ENCODE measurements around the gene CDH6. TPM values are rescaled to one million over a fixed set of nuclear protein-coding genes. Genes with fewer than 3 reads are reported as not detected.

CDH6 gene
- total and polyA plus RNA-seq, 2 of the 13 experiments (the other 11 are each of a cell fraction or from before 2014, with no cell fraction given) = not detected

- no TSS peak for BruUV-seq (replicated peaks)
- H3K9ac ChIP-seq (ENCODE audit: insufficient read depth, low read depth, low read length) = no peak overlapping the region
- H3K36me3 ChIP-seq (replicated peaks in 1 of 2; ENCODE audit: control insufficient read depth in 1 of 2, insufficient read depth in 2 of 2, low read length in 2 of 2) = no peaks in the 10 kb centered on the region
- intact Hi-C loops (cut with micrococcal nuclease; ENCODE audit: unreplicated experiment) = no loop called here
- no peak for DNase-seq (ENCODE audit: low spot score)
- ChIA-PET CTCF (ENCODE audit: low intra/inter-chr PET ratio, low total read pairs) (no interaction called here), POLR2A (no interaction called here)
- TF ChIP-seq TMF1 (CRISPR knock-in tag; IDR thresholded peaks at IDR 0.05; ENCODE audit: low read depth) (no peak), ZBTB33 (CRISPR knock-in tag; IDR thresholded peaks at IDR 0.05) (no peak), ZNF441 (CRISPR knock-in tag; IDR thresholded peaks at IDR 0.05; ENCODE audit: borderline replicate concordance) (no peak), ZNF343 (CRISPR knock-in tag; IDR thresholded peaks at IDR 0.05) (no peak), SMAD3 (CRISPR knock-in tag; IDR thresholded peaks at IDR 0.05) (no peak), JARID2 (CRISPR knock-in tag; IDR thresholded peaks at IDR 0.05; ENCODE audit: insufficient replicate concordance) (no peak), NR2F2 (IDR thresholded peaks at IDR 0.05; ENCODE audit: borderline replicate concordance, low read depth) (no peak), REXO4 (CRISPR knock-in tag; IDR thresholded peaks at IDR 0.05; ENCODE audit: borderline replicate concordance) (no peak), SOX13 (IDR thresholded peaks at IDR 0.05) (no peak), SOX13 (CRISPR knock-in tag; conservative IDR thresholded peaks at IDR 0.05 in 1 of 2, IDR thresholded peaks at IDR 0.05 in 1 of 2) (no peak), SETDB1 (CRISPR knock-in tag; IDR thresholded peaks at IDR 0.05; ENCODE audit: borderline replicate concordance) (no peak), ZNF367 (CRISPR knock-in tag; IDR thresholded peaks at IDR 0.05; ENCODE audit: borderline replicate concordance) (no peak)
- H3K79me2 ChIP-seq (ENCODE audit: insufficient read depth, low read length) = no peaks in the 10 kb centered on the region
- no peak for ATAC-seq
- H2AFZ ChIP-seq (ENCODE audit: low read length) = no peak overlapping the region
- H3K4me2 ChIP-seq (ENCODE audit: low read depth, low read length) = no peak overlapping the region
- H3K27ac ChIP-seq (ENCODE audit: extremely low read length, insufficient read depth, low read length) = no peak overlapping the region
- H3K9me3 ChIP-seq (ENCODE audit: low read length) = no peaks in the 10 kb centered on the region
- 23% methylated on average over 10 of the region's 10 CpGs for WGBS (ENCODE audit: low lambda C conversion rate)
- FAIRE-seq = no peak
- peaks cover 0 to 14% of the 10 kb centered on the region in 2 experiments; a peak in 3 of 5 replicates for H3K27me3 ChIP-seq (ENCODE audit: control insufficient read depth in 1 of 2, insufficient read depth in 2 of 2, low read length in 2 of 2)
- H3K4me3 ChIP-seq (replicated peaks in 1 of 3; ENCODE audit: insufficient read depth in 1 of 3, low read depth in 2 of 3, low read length in 3 of 3) = no peak overlapping the region
- no peaks in the 10 kb centered on the region for H4K20me1 ChIP-seq (ENCODE audit: insufficient read depth, low read length)
- no peaks in the 10 kb centered on the region for H3K4me1 ChIP-seq (ENCODE audit: insufficient read depth, low read length)
- in situ Hi-C loops (cut with HindIII; ENCODE audit: extremely low pct_ligation_motif_present, low pct_unique_long_range_greater_than_20kb) = no loop called here
These were observed 182.7 kb downstream of the CDH6 start for GRCh38 chr5:31375999-31376720.
